ENCODE measurements around the gene CPM.

GRCh38 chr12:68838046-68838886 is 94.7 kb downstream of the CPM start:
- TF ChIP-seq CTCF (IDR thresholded peaks at IDR 0.05; ENCODE audit: low read depth, low read length) (no peak), POLR2A (IDR thresholded peaks at IDR 0.05; ENCODE audit: extremely low read depth, insufficient read length) (no peak)
